HepG2 (cell line): ENCODE results near the gene TXNDC11. TPM values are rescaled to one million over a fixed set of nuclear protein-coding genes. Genes with fewer than 3 reads are reported as not detected.
A peak's percentile ranks its signal among the peaks of the same experiment; 100 is the strongest.

Experiments used
- ATAC-seq: fragments of 200-7000 bp; cut with Tn5 transposase; 3 replicates; pipeline ENCODE4 v1.9.1; 2020; ENCODE audit warnings: mild to moderate bottlenecking, moderate library complexity
- BruUV-seq: library from RNA; stranded (reverse); fragments of 400-500 nt; replicated peaks from 2 replicates; lab custom pipeline; 2021; lab: Mats Ljungman, UMichigan
- CTCF ChIA-PET: fragments of 300-600 bp; formaldehyde crosslinking; extraction: SDS; loops from one replicate; lab custom pipeline; 2021; ENCODE audit warnings: low total read pairs, inconsistent platforms, low intra/inter-chr PET ratio; lab: Yijun Ruan, JAX
- POLR2A ChIA-PET: fragments of 350-600 bp; sonication (Branson Sonifier 250); formaldehyde crosslinking; loops from one replicate; lab custom pipeline; 2020; ENCODE audit warnings: antibody characterized with exemption, inconsistent platforms; lab: Yijun Ruan, JAX
- DNase-seq: peaks from one replicate; pipeline ENCODE4 v3.0.0-alpha.2; 2015; ENCODE audit warnings: low spot score
- FAIRE-seq: peaks from 3 replicates; lab custom pipeline; 2011; peaks lifted over from hg19 to GRCh38; lab: Jason Lieb, UNC
- H2AFZ ChIP-seq: one replicate; pipeline ENCODE4 v1.6.1; 2011; ENCODE audit warnings: low read length, inconsistent platforms
- H3K27ac ChIP-seq: fragments of 300-600 bp; 3 replicates; pipeline ENCODE4 v1.8.0; 2011; ENCODE audit warnings: mixed run types, mild to moderate bottlenecking, mixed read lengths, low read length, inconsistent platforms; ENCODE audit not compliant: insufficient read depth; ENCODE audit errors: extremely low read length
- H3K27me3 ChIP-seq, 2 experiments: fragments of 200-600 bp in 1 of 2; 2 replicates in 1 of 2; 3 replicates in 1 of 2; pipeline versions ENCODE4 v1.6.0 to v1.8.0; 2011; ENCODE audit warnings: low read length in 2 of 2, mild to moderate bottlenecking in 2 of 2, moderate library complexity in 2 of 2, inconsistent platforms in 1 of 2; ENCODE audit not compliant: insufficient read depth in 2 of 2, control insufficient read depth in 1 of 2
- H3K36me3 ChIP-seq, 2 experiments: fragments of 200-600 bp in 1 of 2; replicated peaks in 1 of 2; 2 replicates in 1 of 2; 3 replicates in 1 of 2; pipeline versions ENCODE4 v1.5.1 to v1.8.0; 2011; ENCODE audit warnings: low read length in 2 of 2, inconsistent platforms in 1 of 2; ENCODE audit not compliant: insufficient read depth in 2 of 2, control insufficient read depth in 1 of 2
- H3K4me1 ChIP-seq: 2 replicates; pipeline ENCODE4 v1.5.1; 2012; ENCODE audit warnings: low read length, inconsistent platforms; ENCODE audit not compliant: insufficient read depth
- H3K4me2 ChIP-seq: 2 replicates; pipeline ENCODE4 v1.6.0; 2011; ENCODE audit warnings: low read depth, low read length, inconsistent platforms
- H3K4me3 ChIP-seq, 3 experiments: fragments of 200-600 bp in 1 of 3; sonication (generic), shearing (Covaris generic) in 1 of 3; replicated peaks in 1 of 3; 2 replicates each; pipeline ENCODE4 v1.5.1; 2011 to 2016; ENCODE audit warnings: low read length in 3 of 3, inconsistent platforms in 2 of 3, low read depth in 2 of 3, mild to moderate bottlenecking in 2 of 3, control low read depth in 1 of 3, mixed read lengths in 1 of 3; ENCODE audit not compliant: insufficient read depth in 1 of 3
- H3K79me2 ChIP-seq: one replicate; pipeline ENCODE4 v1.6.1; 2011; ENCODE audit warnings: low read length, inconsistent platforms; ENCODE audit not compliant: insufficient read depth
- H3K9ac ChIP-seq: 2 replicates; pipeline ENCODE4 v1.6.0; 2011; ENCODE audit warnings: mild to moderate bottlenecking, low read depth, low read length, inconsistent platforms; ENCODE audit not compliant: insufficient read depth
- H3K9me3 ChIP-seq: 2 replicates; pipeline ENCODE4 v1.5.1; 2012; ENCODE audit warnings: mild to moderate bottlenecking, low read length
- H4K20me1 ChIP-seq: 2 replicates; pipeline ENCODE4 v1.6.0; 2011; ENCODE audit warnings: inconsistent platforms, mild to moderate bottlenecking, low read length, moderate library complexity; ENCODE audit not compliant: insufficient read depth
- ETV5 ChIP-seq: IDR thresholded peaks from 2 replicates; pipeline ENCODE4 v1.6.1; 2018; ENCODE audit warnings: missing biosample characterization, missing genetic modification reagents, inconsistent platforms, borderline replicate concordance
- HHEX ChIP-seq: IDR thresholded peaks from 2 replicates; pipeline ENCODE4 v1.6.1; 2016; ENCODE audit warnings: control low read depth
- HMG20B ChIP-seq: conservative IDR thresholded peaks from 2 replicates; pipeline ENCODE4 v1.6.1; 2016; ENCODE audit warnings: missing genetic modification reagents, missing compliant biosample characterization
- KAT8 ChIP-seq: IDR thresholded peaks from 2 replicates; pipeline ENCODE4 v1.6.1; 2016; ENCODE audit warnings: missing genetic modification reagents, missing compliant biosample characterization
- KLF13 ChIP-seq: sonication (generic); formaldehyde crosslinking; IDR thresholded peaks from 2 replicates; pipeline ENCODE4 v1.4.0; 2020; ENCODE audit warnings: mild to moderate bottlenecking, missing genetic modification reagents
- POLR2G ChIP-seq: fragments of 200-400 bp; formaldehyde crosslinking; IDR thresholded peaks from 2 replicates; pipeline ENCODE4 v1.6.1; 2018; ENCODE audit warnings: mild to moderate bottlenecking, low read depth, low read length, moderate library complexity
- RBM22 ChIP-seq: fragments of 200-400 bp; formaldehyde crosslinking; optimal IDR thresholded peaks from 2 replicates; pipeline ENCODE3; 2017; ENCODE audit warnings: mild to moderate bottlenecking, low read length, moderate library complexity
- ZFP36 ChIP-seq: fragments of 150-350 bp; IDR thresholded peaks from 2 replicates; pipeline ENCODE4 v1.6.1; 2018; ENCODE audit warnings: borderline replicate concordance, low read length, low read depth; ENCODE audit not compliant: partially characterized antibody
- ZNF747 ChIP-seq: sonication (generic); formaldehyde crosslinking; IDR thresholded peaks from 2 replicates; pipeline ENCODE4 v1.8.1; 2023; ENCODE audit warnings: missing genetic modification reagents, mild to moderate bottlenecking, borderline replicate concordance
- WGBS: methylation state at CpG from one replicate; pipeline ENCODE4 v1.1.6; 2017; ENCODE audit warnings: low lambda C conversion rate; 5-methylcytosine and 5-hydroxymethylcytosine counted together
- in situ Hi-C: cut with HindIII; loops from 2 replicates; pipeline ENCODE4 v1.10.0; 2017; ENCODE audit warnings: low pct_unique_long_range_greater_than_20kb; ENCODE audit not compliant: extremely low pct_ligation_motif_present
- intact Hi-C: fragments of 100-400 bp; cut with micrococcal nuclease; formaldehyde crosslinking; loops from one replicate; pipeline ENCODE4 v1.10.0; 2022; ENCODE audit not compliant: unreplicated experiment
- polyA plus RNA-seq, 8 experiments: library from polyadenylated mRNA; depleted of rRNA in 3 of 8; stranded (reverse) in 7 of 8; unstranded in 1 of 8; fragments of >200 nt; fragmentation: Illumina TruSeq in 4 of 8; extraction: Trizol in 4 of 8; gene quantifications; 2 replicates each; pipeline versions ENCODE4 v1.2.1 to v1.2.3, GENCODE V29; 2011 to 2016; ENCODE audit warnings: low read depth in 4 of 8, missing spikeins in 1 of 8, mixed read lengths in 1 of 8; ENCODE audit not compliant: insufficient read depth in 1 of 8
- total RNA-seq, 5 experiments: library from RNA; depleted of rRNA; stranded (reverse); fragments of >200 nt; fragmentation: Illumina TruSeq; extraction: Trizol; gene quantifications; 2 replicates each; pipeline ENCODE4 v1.2.3, GENCODE V29; 2016; ENCODE audit warnings: low read depth in 1 of 5
- TF ChIP-seq, protein P1 (sequence below): sonication (generic); formaldehyde crosslinking; IDR thresholded peaks from 2 replicates; pipeline ENCODE4 v1.8.0; 2022; ENCODE audit warnings: mild to moderate bottlenecking, missing genetic modification reagents; ENCODE audit not compliant: insufficient replicate concordance
- TF ChIP-seq, protein P2 (sequence below): sonication (generic); formaldehyde crosslinking; IDR thresholded peaks from 2 replicates; pipeline ENCODE4 v1.9.0; 2022; ENCODE audit warnings: missing genetic modification reagents, mild to moderate bottlenecking, borderline replicate concordance
- TF ChIP-seq, protein P3 (sequence below): IDR thresholded peaks from 2 replicates; pipeline ENCODE4 v1.6.1; 2016; ENCODE audit warnings: missing genetic modification reagents, missing compliant biosample characterization

The TXNDC11 gene
- total and polyA plus RNA-seq, 2 of the 13 experiments (the other 11 are each of a cell fraction or from before 2014, with no cell fraction given) = 74.9 to 123 TPM

DNA sequence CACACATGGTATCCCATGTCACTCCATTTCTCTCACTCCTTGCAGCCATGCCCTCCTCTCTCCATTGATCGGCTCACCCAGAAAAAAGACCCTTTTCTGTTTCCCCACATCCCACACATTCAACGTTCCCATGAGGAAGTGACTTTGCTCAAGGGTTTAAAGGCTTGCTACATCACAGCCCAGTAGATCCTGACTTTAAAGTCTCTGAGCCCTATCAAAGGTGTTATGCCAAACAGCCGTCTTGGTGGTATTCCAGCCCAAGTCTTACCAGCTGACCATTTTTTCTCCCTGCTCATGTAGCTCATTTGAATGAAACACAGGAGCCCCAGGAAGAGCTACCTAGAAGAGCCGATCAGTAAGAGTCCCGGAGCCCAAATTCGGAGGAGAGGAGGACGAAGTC, 7.4 kb upstream of the TXNDC11 start:
- Histone ChIP-seq H3K79me2 (no peaks in the 10 kb centered on the region), H3K4me3 (no peak overlapping the region), H3K27ac (peak overlapping the region; percentile 31), H3K4me1 (peaks cover 69% of the 10 kb centered on the region), H3K27me3 (no peaks in the 10 kb centered on the region), H2AFZ (no peak overlapping the region), H3K4me2 (no peak overlapping the region), H3K9me3 (no peaks in the 10 kb centered on the region), H3K36me3 (peaks cover 12 to 37% of the 10 kb centered on the region in 2 experiments), H4K20me1 (no peaks in the 10 kb centered on the region), H3K9ac (no peak overlapping the region)
- intact Hi-C loops (no loop called here), in situ Hi-C loops (no loop called here)
- BruUV-seq = no TSS peak
- no peak for FAIRE-seq
- POLR2A ChIA-PET = interaction anchor here (5.4 kb wide), 1 partner anchor 48 kb away, joined by 67 read pairs; the partner anchor contains the start of gene ZC3H7A
- CTCF ChIA-PET = no interaction called here
- no peak for DNase-seq
- WGBS = 95% methylated on average over 7 of the region's 7 CpGs
- TF ChIP-seq RBM22 = peak; percentile 89
- TF ChIP-seq POLR2G = 0 out of 2 replicates have a peak, but pooled peaks have one; percentile 37
- no peak for TF ChIP-seq HMG20B (CRISPR knock-in tag)
- no peak for ATAC-seq

DNA sequence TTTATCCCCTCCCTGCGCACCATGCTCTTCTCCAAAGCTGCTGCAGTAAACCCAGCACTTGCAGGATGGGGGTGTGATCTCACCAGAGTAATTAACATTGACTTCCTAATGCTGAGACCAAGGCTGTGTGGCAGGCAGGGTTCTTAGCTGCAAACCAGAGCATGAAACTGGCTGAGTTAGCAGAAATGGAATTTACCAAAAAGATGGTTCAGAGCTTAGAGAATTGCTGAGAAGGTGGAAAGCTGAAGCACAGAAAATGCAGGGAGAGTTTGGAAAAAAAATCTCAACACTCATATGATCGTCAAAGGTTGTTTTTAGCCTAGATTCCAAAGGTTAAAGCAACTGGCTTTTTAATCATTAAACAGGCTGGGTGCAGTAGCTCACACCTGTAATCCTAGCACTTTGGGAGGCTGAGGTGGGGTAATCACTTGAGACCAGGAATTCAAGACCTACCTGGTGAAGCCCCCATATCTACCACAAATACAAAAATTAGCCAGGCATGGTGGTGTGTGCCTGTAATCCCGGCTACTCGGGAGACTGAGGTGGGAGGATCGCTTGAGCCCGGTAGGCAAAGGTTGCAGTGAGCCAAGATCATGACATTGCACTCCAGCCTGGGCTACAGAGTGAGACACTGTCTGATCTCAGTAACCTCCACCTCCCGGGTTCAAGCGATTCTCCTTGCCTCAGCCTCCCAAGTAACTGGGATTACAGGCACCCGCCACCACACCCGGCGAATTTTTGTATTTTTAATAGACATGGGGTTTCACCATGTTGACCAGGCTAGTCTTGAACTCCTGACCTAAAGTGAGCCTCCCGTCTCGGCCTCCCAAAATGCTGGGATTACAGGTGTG, 6.0 kb upstream of the TXNDC11 start:
- H3K79me2 ChIP-seq = no peaks in the 10 kb centered on the region
- H4K20me1 ChIP-seq = no peaks in the 10 kb centered on the region
- peaks cover 69% of the 10 kb centered on the region for H3K4me1 ChIP-seq
- peak overlapping the region; percentile 82 for H3K4me2 ChIP-seq
- no peaks in the 10 kb centered on the region for H3K9me3 ChIP-seq
- 32% methylated on average over 13 of the region's 13 CpGs for WGBS
- H2AFZ ChIP-seq = no peak overlapping the region
- peak overlapping the region; percentile 83 for H3K27ac ChIP-seq
- peak; percentile 80 for ATAC-seq
- ChIA-PET POLR2A (interaction anchor here (1.0 to 5.4 kb wide), 14 partner anchors 9 to 319 kb away, joined by 3 to 67 read pairs (median 4); partner anchors contain the start of gene ZC3H7A), CTCF (no interaction called here)
- intact Hi-C loops = loop anchor here (10.0 kb wide), 1 partner anchor 166 kb away; the partner anchor contains the start of gene GSPT1
- in situ Hi-C loops = no loop called here
- no peaks in the 10 kb centered on the region for H3K27me3 ChIP-seq
- peak; percentile 92 for FAIRE-seq
- BruUV-seq = no TSS peak
- peak overlapping the region; percentile 38 to 57 (median 45); a peak in 5 of 6 replicates for H3K4me3 ChIP-seq
- DNase-seq = peak; percentile 93
- H3K9ac ChIP-seq = peak overlapping the region; percentile 52
- peaks cover 9 to 34% of the 10 kb centered on the region in 2 experiments for H3K36me3 ChIP-seq
- TF ChIP-seq, protein P1, sequence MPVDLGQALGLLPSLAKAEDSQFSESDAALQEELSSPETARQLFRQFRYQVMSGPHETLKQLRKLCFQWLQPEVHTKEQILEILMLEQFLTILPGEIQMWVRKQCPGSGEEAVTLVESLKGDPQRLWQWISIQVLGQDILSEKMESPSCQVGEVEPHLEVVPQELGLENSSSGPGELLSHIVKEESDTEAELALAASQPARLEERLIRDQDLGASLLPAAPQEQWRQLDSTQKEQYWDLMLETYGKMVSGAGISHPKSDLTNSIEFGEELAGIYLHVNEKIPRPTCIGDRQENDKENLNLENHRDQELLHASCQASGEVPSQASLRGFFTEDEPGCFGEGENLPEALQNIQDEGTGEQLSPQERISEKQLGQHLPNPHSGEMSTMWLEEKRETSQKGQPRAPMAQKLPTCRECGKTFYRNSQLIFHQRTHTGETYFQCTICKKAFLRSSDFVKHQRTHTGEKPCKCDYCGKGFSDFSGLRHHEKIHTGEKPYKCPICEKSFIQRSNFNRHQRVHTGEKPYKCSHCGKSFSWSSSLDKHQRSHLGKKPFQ (CRISPR knock-in tag) = peak; percentile 94
- TF ChIP-seq KAT8 (CRISPR knock-in tag) (no peak; the same call in 1 of the 2 replicates), ZNF747 (CRISPR knock-in tag) (0 out of 2 replicates have a peak, but pooled peaks have one; percentile 55), ETV5 (no peak), ZFP36 (no peak), KLF13 (CRISPR knock-in tag) (no peak), HHEX (CRISPR knock-in tag) (no peak; the same call in 1 of the 2 replicates)
- TF ChIP-seq, protein P2, sequence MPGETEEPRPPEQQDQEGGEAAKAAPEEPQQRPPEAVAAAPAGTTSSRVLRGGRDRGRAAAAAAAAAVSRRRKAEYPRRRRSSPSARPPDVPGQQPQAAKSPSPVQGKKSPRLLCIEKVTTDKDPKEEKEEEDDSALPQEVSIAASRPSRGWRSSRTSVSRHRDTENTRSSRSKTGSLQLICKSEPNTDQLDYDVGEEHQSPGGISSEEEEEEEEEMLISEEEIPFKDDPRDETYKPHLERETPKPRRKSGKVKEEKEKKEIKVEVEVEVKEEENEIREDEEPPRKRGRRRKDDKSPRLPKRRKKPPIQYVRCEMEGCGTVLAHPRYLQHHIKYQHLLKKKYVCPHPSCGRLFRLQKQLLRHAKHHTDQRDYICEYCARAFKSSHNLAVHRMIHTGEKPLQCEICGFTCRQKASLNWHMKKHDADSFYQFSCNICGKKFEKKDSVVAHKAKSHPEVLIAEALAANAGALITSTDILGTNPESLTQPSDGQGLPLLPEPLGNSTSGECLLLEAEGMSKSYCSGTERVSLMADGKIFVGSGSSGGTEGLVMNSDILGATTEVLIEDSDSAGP (CRISPR knock-in tag) = no peak; the same call in 1 of the 2 replicates
- TF ChIP-seq, protein P3, sequence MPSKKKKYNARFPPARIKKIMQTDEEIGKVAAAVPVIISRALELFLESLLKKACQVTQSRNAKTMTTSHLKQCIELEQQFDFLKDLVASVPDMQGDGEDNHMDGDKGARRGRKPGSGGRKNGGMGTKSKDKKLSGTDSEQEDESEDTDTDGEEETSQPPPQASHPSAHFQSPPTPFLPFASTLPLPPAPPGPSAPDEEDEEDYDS (CRISPR knock-in tag) = peak; percentile 72; the same call in 1 of the 2 replicates
